Stimulated activated CD4-positive, alpha-beta T cell treated with anti-CD3 and anti-CD28 coated beads, Interleukin-4, amount 100 ng/mL, for 4 hours (primary cell): ENCODE data around the gene SAC3D1.
A peak's percentile ranks its signal among the peaks of the same experiment; 100 is the strongest.

Source experiments
- DNase-seq, 2 experiments: peaks; one replicate each; pipeline ENCODE4 v3.0.0-alpha.2; 2020

Gene SAC3D1

GRCh38 chr11:65027213-65028067, 13.6 kb upstream of the SAC3D1 start, which contains the start of gene SNX15:
Gene SNX15 (plus strand): TSS chr11:65027439. CDS start chr11:65027538, 99 bp downstream.
- peak; percentile 77 to 88 for DNase-seq

GRCh38 chr11:65032216-65032615, 8.8 kb upstream of the SAC3D1 start:
- no peak for DNase-seq

- no peak for DNase-seq
These were observed 6.6 kb upstream of the SAC3D1 start for GRCh38 chr11:65034423-65034822.

- DNase-seq, result no peak
These were observed 5.4 kb upstream of the SAC3D1 start for GRCh38 chr11:65035579-65035978.

- DNase-seq, result no peak
These were observed 4.1 kb upstream of the SAC3D1 start for GRCh38 chr11:65036931-65037330.

- no peak for DNase-seq
These were observed 527 bp upstream of the SAC3D1 start for GRCh38 chr11:65040520-65040846.

- no peak for DNase-seq
These were observed 1.9 kb downstream of the SAC3D1 start for GRCh38 chr11:65042891-65043290.

- DNase-seq, result no peak
These were observed 3.0 kb downstream of the SAC3D1 start for GRCh38 chr11:65043881-65044501.

GRCh38 chr11:65045061-65045460, 4.1 kb downstream of the SAC3D1 start:
- no peak for DNase-seq

- no peak for DNase-seq
These were observed 4.7 kb downstream of the SAC3D1 start for GRCh38 chr11:65045728-65046127.

GRCh38 chr11:65047581-65048422, 6.8 kb downstream of the SAC3D1 start:
- peak in 1 of 2 experiments; percentile 34 for DNase-seq

GRCh38 chr11:65051398-65051858, 10.4 kb downstream of the SAC3D1 start:
- DNase-seq, result no peak

GRCh38 chr11:65053827-65054508, 13.0 kb downstream of the SAC3D1 start:
- DNase-seq, result peak in 1 of 2 experiments; percentile 32

GRCh38 chr11:65055538-65055937, 14.5 kb downstream of the SAC3D1 start:
- no peak for DNase-seq

- no peak for DNase-seq
These were observed 16.0 kb downstream of the SAC3D1 start for GRCh38 chr11:65056999-65057398.

- DNase-seq, result no peak
These were observed 16.5 kb downstream of the SAC3D1 start for GRCh38 chr11:65057526-65057925.

GRCh38 chr11:65058012-65058411, 17.0 kb downstream of the SAC3D1 start:
- no peak for DNase-seq

GRCh38 chr11:65058419-65059054, 17.5 kb downstream of the SAC3D1 start, which contains the start of gene NAALADL1:
Gene NAALADL1 (minus strand): TSS chr11:65058553. CDS start chr11:65058521, 32 bp downstream.
- no peak for DNase-seq

GRCh38 chr11:65059523-65059922, 18.5 kb downstream of the SAC3D1 start:
- no peak for DNase-seq

GRCh38 chr11:65059959-65060824, 19.2 kb downstream of the SAC3D1 start:
- no peak for DNase-seq

GRCh38 chr11:65060913-65061408, 20.0 kb downstream of the SAC3D1 start:
- DNase-seq, result no peak
